MCF 10A (cell line): Measurements from ENCODE around the gene RNF31. TPM values are rescaled to one million over a fixed set of nuclear protein-coding genes. Genes with fewer than 3 reads are reported as not detected.

Experiments
- Bru-seq: library from RNA; stranded (reverse); fragments of 400-500 nt; gene quantifications from one replicate; lab custom pipeline; 2021; lab: Mats Ljungman, UMichigan
- BruChase-seq, 2 experiments: library from RNA; stranded (reverse); fragments of 400-500 nt; gene quantifications; one replicate each; lab custom pipeline; 2021; lab: Mats Ljungman, UMichigan
- BruUV-seq: library from RNA; stranded (reverse); fragments of 400-500 nt; replicated peaks from 2 replicates; lab custom pipeline; 2021; lab: Mats Ljungman, UMichigan
- CTCF ChIA-PET: fragments of 300-600 bp; sonication (Branson Sonifier 250); formaldehyde crosslinking; extraction: SDS; loops from one replicate; lab custom pipeline; 2021; ENCODE audit warnings: antibody characterized with exemption, inconsistent platforms; lab: Yijun Ruan, JAX
- POLR2A ChIA-PET: fragments of 300-600, 350-650 bp; sonication (Branson Sonifier 250); formaldehyde crosslinking; extraction: SDS; loops from one replicate; lab custom pipeline; 2020; ENCODE audit warnings: antibody characterized with exemption, inconsistent platforms; lab: Yijun Ruan, JAX
- DNase-seq: peaks from one replicate; pipeline ENCODE4 v3.0.0-alpha.2; 2018; ENCODE audit not compliant: unreplicated experiment
- H3K27ac Mint-ChIP-seq: one replicate; pipeline ENCODE4 v1.8.0; 2022; ENCODE audit warnings: mild to moderate bottlenecking, low read depth, mixed read lengths; ENCODE audit not compliant: unreplicated experiment
- H3K27me3 Mint-ChIP-seq: one replicate; pipeline ENCODE4 v1.8.0; 2022; ENCODE audit warnings: mixed read lengths; ENCODE audit not compliant: insufficient read depth, unreplicated experiment
- H3K36me3 Mint-ChIP-seq: one replicate; pipeline ENCODE4 v1.8.0; 2022; ENCODE audit warnings: mild to moderate bottlenecking, moderate library complexity, mixed read lengths; ENCODE audit not compliant: insufficient read depth, unreplicated experiment
- H3K4me1 Mint-ChIP-seq: one replicate; pipeline ENCODE4 v1.8.0; 2022; ENCODE audit warnings: mixed read lengths; ENCODE audit not compliant: insufficient read depth, unreplicated experiment
- H3K4me3 Mint-ChIP-seq: one replicate; pipeline ENCODE4 v1.8.0; 2022; ENCODE audit warnings: mild to moderate bottlenecking, moderate library complexity, mixed read lengths; ENCODE audit not compliant: unreplicated experiment
- H3K9me3 Mint-ChIP-seq: one replicate; pipeline ENCODE4 v1.8.0; 2022; ENCODE audit warnings: mixed read lengths; ENCODE audit not compliant: unreplicated experiment
- intact Hi-C: fragments of 100-400 bp; cut with micrococcal nuclease; formaldehyde crosslinking; loops from 2 replicates; pipeline ENCODE4 v1.14.1; 2022
- long read RNA-seq: library from polyadenylated mRNA; stranded (forward); transcript quantifications from one replicate; pipeline ENCODE4 v2.0.0, GENCODE V29; 2022
- total RNA-seq: library from RNA; stranded (reverse); gene quantifications from 2 replicates; pipeline ENCODE4 v1.2.3, GENCODE V29; 2022
- TF ChIP-seq, protein P1 (sequence below): fragments of 200-600 bp; IDR thresholded peaks from one replicate; pipeline ENCODE4 v1.8.0; 2022; ENCODE audit warnings: antibody characterized with exemption, mild to moderate bottlenecking; ENCODE audit not compliant: unreplicated experiment

The RNF31 gene
- total RNA-seq (62.2 and 67.4 TPM in 2 replicates), Bru-seq, nascent RNA (percentile 68 among the genes with signal in this experiment), BruChase-seq, experiment 1, labeled RNA remaining after a 6-hour chase (percentile 80 among the genes with signal in this experiment), BruChase-seq, experiment 2, labeled RNA remaining after a 2-hour chase (percentile 82 among the genes with signal in this experiment)
- long read RNA-seq, transcript RNF31-201 (21 exons, 3,627 nt), result major isoform, 18 of 39 reads
- long read RNA-seq, partial matches to known transcripts, result 12 of 39 reads
- long read RNA-seq, other reads (novel, unspliced or antisense), result 9 of 39 reads

GRCh38 chr14:24146978-24147760 is at the start of gene RNF31:
TSS of gene RNF31 (plus strand) at chr14:24147498. CDS start at chr14:24147699, 201 bp downstream.
- TF ChIP-seq, protein P1, sequence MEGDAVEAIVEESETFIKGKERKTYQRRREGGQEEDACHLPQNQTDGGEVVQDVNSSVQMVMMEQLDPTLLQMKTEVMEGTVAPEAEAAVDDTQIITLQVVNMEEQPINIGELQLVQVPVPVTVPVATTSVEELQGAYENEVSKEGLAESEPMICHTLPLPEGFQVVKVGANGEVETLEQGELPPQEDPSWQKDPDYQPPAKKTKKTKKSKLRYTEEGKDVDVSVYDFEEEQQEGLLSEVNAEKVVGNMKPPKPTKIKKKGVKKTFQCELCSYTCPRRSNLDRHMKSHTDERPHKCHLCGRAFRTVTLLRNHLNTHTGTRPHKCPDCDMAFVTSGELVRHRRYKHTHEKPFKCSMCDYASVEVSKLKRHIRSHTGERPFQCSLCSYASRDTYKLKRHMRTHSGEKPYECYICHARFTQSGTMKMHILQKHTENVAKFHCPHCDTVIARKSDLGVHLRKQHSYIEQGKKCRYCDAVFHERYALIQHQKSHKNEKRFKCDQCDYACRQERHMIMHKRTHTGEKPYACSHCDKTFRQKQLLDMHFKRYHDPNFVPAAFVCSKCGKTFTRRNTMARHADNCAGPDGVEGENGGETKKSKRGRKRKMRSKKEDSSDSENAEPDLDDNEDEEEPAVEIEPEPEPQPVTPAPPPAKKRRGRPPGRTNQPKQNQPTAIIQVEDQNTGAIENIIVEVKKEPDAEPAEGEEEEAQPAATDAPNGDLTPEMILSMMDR, result no peak
- intact Hi-C loops, result loop anchor here (2.0 kb wide), 4 partner anchors 14 to 132 kb away; partner anchors contain the start of genes DCAF11, IRF9, NRL and PCK2
- Mint-ChIP-seq H3K27ac (peak within 1 kb of the TSS; percentile 61), H3K4me1 (peaks cover under 1% of the 10 kb centered on the region), H3K27me3 (no peaks in the 10 kb centered on the region), H3K4me3 (peak within 1 kb of the TSS; percentile 98), H3K9me3 (no peaks in the 10 kb centered on the region), H3K36me3 (peaks cover 41% of the 10 kb centered on the region)
- POLR2A ChIA-PET, result interaction anchor here (0.6 to 5.7 kb wide), 22 partner anchors 9 to 1053 kb away, joined by 3 to 114 read pairs (median 8); partner anchors contain the start of genes ACIN1, BCL2L2, CHMP4A and DCAF11
- peak; percentile 99 for DNase-seq
- CTCF ChIA-PET, result interaction anchor here (0.6 to 10.3 kb wide), 9 partner anchors 10 to 1083 kb away, joined by 3 to 141 read pairs (median 4); partner anchors contain the start of genes DCAF11, IRF9 and NRL
- no TSS peak for BruUV-seq

- Mint-ChIP-seq H3K27ac (no peak overlapping the region), H3K36me3 (peaks cover 42% of the 10 kb centered on the region), H3K9me3 (no peaks in the 10 kb centered on the region), H3K4me3 (no peak overlapping the region), H3K27me3 (no peaks in the 10 kb centered on the region), H3K4me1 (peaks cover 17% of the 10 kb centered on the region)
- TF ChIP-seq, protein P1, result no peak
- CTCF ChIA-PET, result interaction anchor here (0.6 to 11.2 kb wide), 2 partner anchors 8 to 20 kb away, joined by 3 to 272 read pairs; no protein-coding TSS in a partner anchor
- BruUV-seq, result no TSS peak
- DNase-seq, result no peak
- intact Hi-C loops, result no loop called here
- POLR2A ChIA-PET, result interaction anchor here (0.9 kb wide), 1 partner anchor 47 kb away, joined by 3 read pairs; no protein-coding TSS in a partner anchor
These were observed 48.9 kb upstream of the RNF31 start for GRCh38 chr14:24098229-24098926.

DNA sequence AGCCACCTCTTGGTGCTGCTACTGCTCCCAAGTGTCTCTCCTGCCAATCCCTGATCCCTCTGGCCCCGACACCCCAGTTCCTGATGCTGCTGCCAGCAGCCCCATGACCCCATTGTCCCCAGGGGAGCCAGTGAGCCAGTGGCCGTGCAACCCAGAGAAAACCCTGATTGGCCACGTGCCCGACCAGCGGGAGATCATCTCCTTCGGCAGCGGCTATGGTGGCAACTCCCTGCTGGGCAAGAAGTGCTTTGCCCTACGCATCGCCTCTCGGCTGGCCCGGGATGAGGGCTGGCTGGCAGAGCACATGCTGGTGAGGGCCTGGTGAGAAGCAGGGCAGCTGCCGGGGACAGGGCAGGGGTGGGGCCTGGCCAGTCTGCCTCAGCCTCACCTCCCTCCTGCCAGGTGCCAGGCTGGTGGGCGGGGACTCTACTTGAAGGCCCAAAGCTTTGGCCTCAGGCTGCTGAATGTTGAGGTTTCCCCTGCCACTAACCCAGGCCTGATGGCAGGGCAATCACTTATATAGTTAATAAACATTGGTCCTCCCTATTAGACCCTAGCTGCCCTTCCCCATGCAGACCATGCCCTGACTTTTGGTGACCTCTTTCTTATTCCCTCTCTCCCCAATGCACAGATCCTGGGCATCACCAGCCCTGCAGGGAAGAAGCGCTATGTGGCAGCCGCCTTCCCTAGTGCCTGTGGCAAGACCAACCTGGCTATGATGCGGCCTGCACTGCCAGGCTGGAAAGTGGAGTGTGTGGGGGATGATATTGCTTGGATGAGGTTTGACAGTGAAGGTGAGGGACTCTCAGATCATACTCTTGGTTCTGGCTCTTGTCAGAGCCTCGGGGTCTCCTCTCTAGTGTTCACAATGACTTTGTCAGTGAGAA is 48.1 kb upstream of the RNF31 start:
- Mint-ChIP-seq H3K4me3 (no peak overlapping the region), H3K4me1 (peaks cover 13% of the 10 kb centered on the region), H3K27ac (no peak overlapping the region), H3K27me3 (no peaks in the 10 kb centered on the region), H3K9me3 (no peaks in the 10 kb centered on the region), H3K36me3 (peaks cover 42% of the 10 kb centered on the region)
- intact Hi-C loops, result no loop called here
- no TSS peak for BruUV-seq
- DNase-seq, result no peak
- TF ChIP-seq, protein P1, result no peak
- ChIA-PET CTCF (interaction anchor here (0.6 to 1.2 kb wide), 2 partner anchors 9 to 13 kb away, joined by 3 to 5 read pairs; no protein-coding TSS in a partner anchor), POLR2A (no interaction called here)
